NB4 (cell line): ENCODE measurements around the gene DOP1A.
A peak's percentile ranks its signal among the peaks of the same experiment; 100 is the strongest.
"Not testable (repeated sequence)": the region's sequence is repeated elsewhere in the genome, so short reads cannot be mapped to it uniquely, and the experiment has no call there.

Experiments
- DNase-seq: peaks from one replicate; pipeline ENCODE4 v3.0.0; 2010; ENCODE audit warnings: low read depth
- H3K4me3 ChIP-seq: one replicate; pipeline ENCODE4 v1.5.1; 2011; ENCODE audit warnings: mild to moderate bottlenecking, low read depth, low read length, moderate library complexity
- CTCF ChIP-seq: IDR thresholded peaks from one replicate; pipeline ENCODE4 v1.5.1; 2012; ENCODE audit warnings: low read depth, low read length
- MAX ChIP-seq: IDR thresholded peaks from 2 replicates; pipeline ENCODE4 v1.6.1; 2011; ENCODE audit warnings: low read depth, low read length
- MYC ChIP-seq: IDR thresholded peaks from 2 replicates; pipeline ENCODE4 v1.6.1; 2011; ENCODE audit warnings: low read depth, low read length
- POLR2A ChIP-seq: IDR thresholded peaks from 2 replicates; pipeline ENCODE4 v1.6.1; 2011; ENCODE audit warnings: mild to moderate bottlenecking; ENCODE audit not compliant: insufficient read length; ENCODE audit errors: extremely low read depth

DOP1A gene

GRCh38 chr6:83182114-83182513 lies 114.6 kb downstream of the DOP1A start:
- no peak for DNase-seq
- TF ChIP-seq MYC = no peak
- no peak for TF ChIP-seq CTCF
- no peak for TF ChIP-seq POLR2A
- TF ChIP-seq MAX = no peak
- no peak overlapping the region for H3K4me3 ChIP-seq

GRCh38 chr6:83183082-83183828 lies 115.8 kb downstream of the DOP1A start:
- no peak for DNase-seq
- TF ChIP-seq MYC = no peak
- no peak for TF ChIP-seq POLR2A
- TF ChIP-seq MAX = no peak
- TF ChIP-seq CTCF = no peak
- no peak overlapping the region for H3K4me3 ChIP-seq

- DNase-seq = no peak
- TF ChIP-seq CTCF = no peak
- no peak for TF ChIP-seq MYC
- no peak for TF ChIP-seq POLR2A
- no peak for TF ChIP-seq MAX
- H3K4me3 ChIP-seq = no peak overlapping the region
Measured at GRCh38 chr6:83185096-83185495, 117.6 kb downstream of the DOP1A start.

GRCh38 chr6:83188501-83188900 lies 121.0 kb downstream of the DOP1A start:
- no peak for TF ChIP-seq MAX
- TF ChIP-seq POLR2A = no peak
- TF ChIP-seq CTCF = no peak
- no peak overlapping the region for H3K4me3 ChIP-seq
- DNase-seq = no peak

- H3K4me3 ChIP-seq = no peak overlapping the region
- no peak for TF ChIP-seq MAX
- TF ChIP-seq MYC = no peak
- no peak for TF ChIP-seq POLR2A
- DNase-seq = no peak
Measured at GRCh38 chr6:83190626-83191025, 123.2 kb downstream of the DOP1A start.

- DNase-seq = not testable (repeated sequence)
- peak overlapping the region; percentile 88 for H3K4me3 ChIP-seq
Measured at GRCh38 chr6:83191974-83192373, 124.5 kb downstream of the DOP1A start.

- no peak for DNase-seq
- peak overlapping the region; percentile 88 for H3K4me3 ChIP-seq
- TF ChIP-seq MAX (no peak), POLR2A (no peak), MYC (no peak), CTCF (no peak)
Measured at GRCh38 chr6:83192456-83192855, 125.0 kb downstream of the DOP1A start.
